Left kidney (tissue), 2 donors: Measurements from ENCODE around the gene PRSS33. TPM values are rescaled to one million over a fixed set of nuclear protein-coding genes. Genes with fewer than 3 reads are reported as not detected.
A peak's percentile ranks its signal among the peaks of the same experiment; 100 is the strongest.

ENCODE experiments used
- DNase-seq: peaks from one replicate; pipeline ENCODE4 v3.0.0-alpha.2; 2013
- polyA plus RNA-seq: library from polyadenylated mRNA; unstranded; fragments of 120-200 nt; gene quantifications from one replicate; pipeline ENCODE4 v1.2.1, GENCODE V29; 2013; ENCODE audit not compliant: insufficient read length

The PRSS33 gene
- polyA plus RNA-seq, 1 donor = 0.20 TPM

GRCh38 chr16:2799205-2799858 lies 12.0 kb upstream of the PRSS33 start:
- no peak for DNase-seq

- DNase-seq = no peak
Observed at GRCh38 chr16:2798723-2799204, 11.4 kb upstream of the PRSS33 start.

GRCh38 chr16:2795395-2796143 lies 8.2 kb upstream of the PRSS33 start:
- no peak for DNase-seq

- DNase-seq = no peak
Observed at GRCh38 chr16:2792940-2793339, 5.6 kb upstream of the PRSS33 start.

- DNase-seq = no peak
Observed at GRCh38 chr16:2791174-2791573, 3.8 kb upstream of the PRSS33 start.

GRCh38 chr16:2790631-2791030 lies 3.3 kb upstream of the PRSS33 start:
- no peak for DNase-seq

GRCh38 chr16:2787961-2788360 lies 601 bp upstream of the PRSS33 start:
- no peak for DNase-seq

GRCh38 chr16:2786826-2787151 lies 571 bp downstream of the PRSS33 start:
- no peak for DNase-seq

GRCh38 chr16:2786061-2786825 lies 1.1 kb downstream of the PRSS33 start:
- DNase-seq = no peak

GRCh38 chr16:2785101-2785991 lies 2.0 kb downstream of the PRSS33 start:
- DNase-seq = no peak

GRCh38 chr16:2784358-2785100 lies 2.8 kb downstream of the PRSS33 start:
- no peak for DNase-seq

GRCh38 chr16:2783581-2784357 lies 3.6 kb downstream of the PRSS33 start:
- no peak for DNase-seq

GRCh38 chr16:2782583-2783351 lies 4.6 kb downstream of the PRSS33 start:
- no peak for DNase-seq

GRCh38 chr16:2779978-2780898 lies 7.1 kb downstream of the PRSS33 start:
- no peak for DNase-seq

- DNase-seq = no peak
Observed at GRCh38 chr16:2779151-2779920, 8.0 kb downstream of the PRSS33 start.

- DNase-seq = no peak
Observed at GRCh38 chr16:2778630-2778958, 8.8 kb downstream of the PRSS33 start.

- DNase-seq = peak; percentile 50
Observed at GRCh38 chr16:2777903-2778629, 9.3 kb downstream of the PRSS33 start.
